ENCODE measurements around the gene MPIG6B.
"Not testable (repeated sequence)": the region's sequence is repeated elsewhere in the genome, so short reads cannot be mapped to it uniquely, and the experiment has no call there.

MPIG6B gene

GRCh38 chr6:31701666-31702404 is 21.3 kb upstream of the MPIG6B start:
- no peak for TF ChIP-seq ZFX (IDR thresholded peaks at IDR 0.05)
- TF ChIP-seq, protein P1, sequence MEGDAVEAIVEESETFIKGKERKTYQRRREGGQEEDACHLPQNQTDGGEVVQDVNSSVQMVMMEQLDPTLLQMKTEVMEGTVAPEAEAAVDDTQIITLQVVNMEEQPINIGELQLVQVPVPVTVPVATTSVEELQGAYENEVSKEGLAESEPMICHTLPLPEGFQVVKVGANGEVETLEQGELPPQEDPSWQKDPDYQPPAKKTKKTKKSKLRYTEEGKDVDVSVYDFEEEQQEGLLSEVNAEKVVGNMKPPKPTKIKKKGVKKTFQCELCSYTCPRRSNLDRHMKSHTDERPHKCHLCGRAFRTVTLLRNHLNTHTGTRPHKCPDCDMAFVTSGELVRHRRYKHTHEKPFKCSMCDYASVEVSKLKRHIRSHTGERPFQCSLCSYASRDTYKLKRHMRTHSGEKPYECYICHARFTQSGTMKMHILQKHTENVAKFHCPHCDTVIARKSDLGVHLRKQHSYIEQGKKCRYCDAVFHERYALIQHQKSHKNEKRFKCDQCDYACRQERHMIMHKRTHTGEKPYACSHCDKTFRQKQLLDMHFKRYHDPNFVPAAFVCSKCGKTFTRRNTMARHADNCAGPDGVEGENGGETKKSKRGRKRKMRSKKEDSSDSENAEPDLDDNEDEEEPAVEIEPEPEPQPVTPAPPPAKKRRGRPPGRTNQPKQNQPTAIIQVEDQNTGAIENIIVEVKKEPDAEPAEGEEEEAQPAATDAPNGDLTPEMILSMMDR (conservative IDR thresholded peaks at IDR 0.05) = no peak
- peak overlapping the region; percentile 75 for H3K27ac ChIP-seq

GRCh38 chr6:31702405-31702818 is 20.8 kb upstream of the MPIG6B start:
- H3K27ac ChIP-seq = peak overlapping the region; percentile 75
- no peak for TF ChIP-seq ZFX (IDR thresholded peaks at IDR 0.05)
- TF ChIP-seq, protein P1 (conservative IDR thresholded peaks at IDR 0.05) = no peak

- H3K27ac ChIP-seq = peak within 1 kb of the TSS; percentile 75
- peak; percentile 42; the same call in 1 of the 2 replicates for TF ChIP-seq ZFX (IDR thresholded peaks at IDR 0.05)
- TF ChIP-seq, protein P1 (conservative IDR thresholded peaks at IDR 0.05) = no peak
These were observed 20.1 kb upstream of the MPIG6B start, which contains the start of gene ABHD16A for GRCh38 chr6:31702819-31703716. Gene ABHD16A, minus strand, starts transcription at chr6:31703324. Its CDS starts 43 bp downstream, at chr6:31703281.

DNA sequence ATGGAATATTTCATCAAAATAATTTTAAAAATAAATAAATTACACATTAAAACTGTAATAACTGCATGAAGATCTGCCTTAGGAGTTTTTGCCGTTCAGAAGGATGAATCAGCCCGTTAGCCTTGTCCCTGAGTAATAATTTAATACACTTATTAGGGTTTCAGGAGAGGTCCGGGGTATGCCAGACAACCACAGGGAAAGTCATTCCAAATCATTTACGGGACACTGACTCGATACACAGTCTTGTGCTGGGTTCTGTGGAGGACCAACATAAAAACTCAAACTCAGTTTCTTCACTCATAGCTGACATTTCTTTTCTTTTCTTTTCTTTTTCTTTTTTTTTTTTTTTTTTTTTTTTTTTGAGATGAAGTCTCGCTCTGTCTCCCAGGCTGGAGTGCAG is 17.2 kb upstream of the MPIG6B start:
- no peak overlapping the region for H3K27ac ChIP-seq
- no peak for TF ChIP-seq ZFX (IDR thresholded peaks at IDR 0.05)
- TF ChIP-seq, protein P1 (conservative IDR thresholded peaks at IDR 0.05) = no peak

GRCh38 chr6:31706599-31706998 is 16.6 kb upstream of the MPIG6B start, which contains the start of gene LY6G6F:
Gene LY6G6F, plus strand, starts transcription at chr6:31706866. Its CDS starts 41 bp downstream, at chr6:31706907.
- H3K27ac ChIP-seq = no peak within 1 kb of the TSS
- TF ChIP-seq ZFX (IDR thresholded peaks at IDR 0.05) = no peak
- TF ChIP-seq, protein P1 (conservative IDR thresholded peaks at IDR 0.05) = no peak

DNA sequence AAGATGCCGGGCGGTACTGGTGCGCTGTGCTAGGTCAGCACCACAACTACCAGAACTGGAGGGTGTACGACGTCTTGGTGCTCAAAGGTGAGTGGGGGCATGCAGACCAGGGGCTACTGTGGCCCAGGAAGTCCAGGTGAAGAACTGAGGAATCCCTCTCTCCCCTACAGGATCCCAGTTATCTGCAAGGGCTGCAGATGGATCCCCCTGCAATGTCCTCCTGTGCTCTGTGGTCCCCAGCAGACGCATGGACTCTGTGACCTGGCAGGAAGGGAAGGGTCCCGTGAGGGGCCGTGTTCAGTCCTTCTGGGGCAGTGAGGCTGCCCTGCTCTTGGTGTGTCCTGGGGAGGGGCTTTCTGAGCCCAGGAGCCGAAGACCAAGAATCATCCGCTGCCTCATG is 15.5 kb upstream of the MPIG6B start:
- no peak overlapping the region for H3K27ac ChIP-seq
- TF ChIP-seq ZFX (IDR thresholded peaks at IDR 0.05) = no peak
- TF ChIP-seq, protein P1 (conservative IDR thresholded peaks at IDR 0.05) = no peak

GRCh38 chr6:31708224-31708623 is 14.9 kb upstream of the MPIG6B start:
- TF ChIP-seq, protein P1 (conservative IDR thresholded peaks at IDR 0.05) = no peak
- TF ChIP-seq ZFX (IDR thresholded peaks at IDR 0.05) = no peak
- H3K27ac ChIP-seq = no peak overlapping the region

DNA sequence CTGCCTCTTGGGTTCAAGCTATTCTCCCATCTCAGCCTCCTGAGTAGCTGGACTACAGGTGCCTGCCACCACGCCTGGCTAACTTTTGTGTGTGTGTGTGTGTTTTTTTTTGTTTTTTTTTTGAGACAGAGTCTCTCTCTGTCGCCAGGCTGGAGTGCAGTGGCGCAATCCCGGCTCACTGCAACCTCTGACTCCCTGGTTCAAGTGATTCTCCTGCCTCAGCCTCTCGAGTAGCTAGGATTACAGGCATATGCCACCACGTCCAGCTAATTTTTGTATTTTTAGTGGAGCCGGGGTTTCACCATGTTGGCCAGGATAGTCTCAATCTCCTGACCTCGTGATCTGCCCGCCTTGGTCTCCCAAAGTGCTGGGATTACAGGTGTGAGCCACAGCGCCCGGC is 14.0 kb upstream of the MPIG6B start:
- H3K27ac ChIP-seq = not testable (repeated sequence)

All from C4-2B (cell line).